GM21360 (cell line): ENCODE measurements around the gene JAM2.
"Not testable (repeated sequence)": the region's sequence is repeated elsewhere in the genome, so short reads cannot be mapped to it uniquely, and the experiment has no call there.

Experiments
- ATAC-seq: cut with Tn5 transposase; IDR thresholded peaks from one replicate; pipeline ENCODE4 v1.9.1; 2021; ENCODE audit warnings: mild to moderate bottlenecking, moderate library complexity; ENCODE audit not compliant: unreplicated experiment

The JAM2 gene

DNA sequence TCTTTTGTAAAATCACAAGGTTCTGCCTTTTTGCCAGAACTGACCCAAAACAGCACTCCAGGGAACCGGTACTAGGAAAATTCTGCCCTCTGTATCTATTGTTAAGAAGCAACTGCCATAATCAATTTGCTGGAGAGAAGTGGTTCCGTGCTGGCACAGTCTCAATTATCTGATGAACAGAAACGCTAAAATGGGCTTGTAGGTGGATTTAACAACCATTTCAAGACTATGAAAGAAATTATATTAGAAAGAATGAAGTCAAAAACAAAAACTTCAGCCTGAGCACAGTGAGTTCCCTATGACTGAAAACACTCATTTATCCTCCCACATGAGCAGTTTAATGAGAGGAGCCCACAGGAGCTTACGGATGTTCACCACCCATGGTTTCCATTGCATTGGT is 4.4 kb downstream of the JAM2 start:
- no peak for ATAC-seq

DNA sequence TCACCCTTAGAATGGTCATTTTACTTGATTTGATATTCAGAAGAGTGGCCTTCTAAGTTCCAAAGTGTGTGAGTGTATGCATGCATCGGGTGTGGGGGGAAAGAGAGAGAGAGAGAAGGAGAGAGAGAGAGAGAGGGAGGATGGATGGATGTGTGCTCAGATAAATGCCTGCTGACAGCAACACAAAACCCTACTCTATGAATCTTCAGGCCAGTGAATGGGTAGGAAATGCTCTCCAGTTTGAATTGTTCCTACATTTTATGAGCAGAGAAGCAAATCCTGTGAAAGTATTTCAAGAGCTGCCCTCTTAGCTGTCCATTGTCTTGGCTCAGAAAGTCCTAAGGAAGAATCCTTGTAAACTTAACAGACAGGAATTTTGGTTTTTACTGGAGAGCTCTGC is 7.4 kb downstream of the JAM2 start:
- no peak for ATAC-seq

GRCh38 chr21:25647647-25648046 is 8.6 kb downstream of the JAM2 start:
- no peak for ATAC-seq

GRCh38 chr21:25649146-25649545 is 10.1 kb downstream of the JAM2 start:
- no peak for ATAC-seq

GRCh38 chr21:25656412-25656811 is 17.4 kb downstream of the JAM2 start:
- no peak for ATAC-seq

GRCh38 chr21:25657140-25657539 is 18.1 kb downstream of the JAM2 start:
- no peak for ATAC-seq

- ATAC-seq, result no peak
These were observed 19.5 kb downstream of the JAM2 start for GRCh38 chr21:25658427-25659035.

DNA sequence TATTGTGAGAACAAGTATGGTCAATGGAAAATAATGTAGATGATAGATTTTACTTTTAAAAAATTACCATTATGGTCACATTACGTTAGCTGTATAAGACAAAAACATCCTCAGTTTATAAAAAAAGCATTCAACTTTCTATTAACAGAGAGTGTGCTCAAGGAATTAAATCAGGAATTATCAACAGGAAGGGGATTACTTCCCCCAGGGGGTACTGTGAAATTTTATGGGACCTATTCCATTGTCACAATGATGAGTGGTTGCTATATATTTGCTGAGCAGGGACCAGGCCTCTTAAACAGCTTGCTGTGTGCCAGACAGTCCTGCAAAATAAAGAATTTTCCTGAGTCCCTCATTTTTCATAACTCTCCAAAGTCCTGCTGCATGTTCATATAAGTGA is 21.2 kb downstream of the JAM2 start:
- ATAC-seq, result no peak

DNA sequence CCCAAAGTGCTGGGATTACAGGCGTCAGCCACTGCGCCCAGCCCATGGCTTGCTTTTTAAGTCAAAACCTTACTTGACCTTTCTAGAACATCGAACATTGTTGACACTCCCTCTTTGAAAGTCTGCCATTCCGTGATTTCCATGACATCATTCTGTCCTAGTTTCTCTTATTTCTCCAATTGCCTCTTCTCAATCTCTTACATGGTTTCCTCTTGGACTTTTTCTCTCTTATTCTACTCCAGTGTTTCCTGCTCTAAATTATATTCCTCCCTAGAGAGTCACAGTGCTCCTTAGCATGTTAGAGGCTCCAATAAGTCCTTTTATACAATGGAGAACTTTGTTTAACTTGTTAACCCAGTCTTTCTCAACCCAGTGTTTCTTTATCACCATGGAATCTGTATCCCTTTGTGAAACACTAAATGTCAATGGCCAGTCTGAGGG is 25.5 kb downstream of the JAM2 start:
- ATAC-seq, result no peak

DNA sequence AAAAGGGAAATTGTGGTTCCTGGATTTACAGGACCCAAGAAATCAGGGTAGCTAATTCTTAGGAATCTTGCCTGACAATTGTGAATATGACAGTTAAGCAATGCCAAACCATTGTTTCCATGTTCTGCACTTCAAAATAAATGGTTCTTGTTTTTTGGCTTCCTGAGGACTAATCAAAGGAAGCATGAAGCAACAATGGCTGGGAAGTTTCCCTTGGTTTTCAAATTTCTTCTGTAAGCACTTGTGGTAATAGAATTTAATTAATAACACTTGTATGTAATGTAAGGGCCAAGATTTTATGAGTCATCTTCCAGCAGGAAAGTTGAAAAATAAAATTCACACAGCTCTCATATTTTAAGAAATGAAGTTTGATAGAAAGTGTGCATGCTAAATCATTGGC is 31.7 kb downstream of the JAM2 start:
- ATAC-seq, result no peak

DNA sequence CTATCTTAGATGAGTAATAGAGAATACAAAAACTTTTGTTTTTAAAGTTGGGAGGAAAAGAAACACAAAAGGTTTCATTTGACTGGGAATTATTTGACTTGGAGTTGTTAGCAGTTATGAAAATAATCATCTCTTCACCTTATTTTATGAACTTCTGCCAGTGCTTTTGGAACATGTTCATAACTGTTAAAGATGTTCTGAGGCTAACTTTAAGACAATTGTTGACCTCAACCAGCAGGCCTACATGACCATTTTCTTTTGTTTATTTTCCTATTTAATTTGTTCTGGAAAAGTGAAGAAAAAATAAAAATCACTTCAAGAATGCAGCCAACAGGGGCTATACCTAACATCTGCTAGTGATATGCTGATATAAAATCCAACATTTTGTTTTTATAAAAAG is 37.4 kb downstream of the JAM2 start:
- ATAC-seq, result no peak

DNA sequence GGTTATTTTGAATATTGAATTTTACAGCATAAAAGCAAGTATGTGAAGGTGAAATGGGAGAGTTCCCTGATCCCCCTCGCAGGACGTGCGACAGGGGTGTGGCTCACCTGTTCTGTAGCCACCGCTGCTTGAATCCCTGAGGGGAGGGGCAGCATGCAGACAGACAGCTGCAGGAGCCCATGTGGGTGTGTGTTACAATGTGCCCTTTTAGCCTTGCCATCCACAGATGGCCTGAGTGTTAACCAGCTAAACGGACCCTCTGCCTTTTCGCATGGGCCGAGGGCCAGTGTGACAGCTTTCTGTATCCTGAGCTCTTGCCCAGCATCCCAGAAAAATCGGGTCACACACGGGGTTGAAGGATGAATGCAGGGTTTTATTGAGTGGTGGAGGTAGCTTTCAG is 43.3 kb downstream of the JAM2 start:
- ATAC-seq, result no peak

DNA sequence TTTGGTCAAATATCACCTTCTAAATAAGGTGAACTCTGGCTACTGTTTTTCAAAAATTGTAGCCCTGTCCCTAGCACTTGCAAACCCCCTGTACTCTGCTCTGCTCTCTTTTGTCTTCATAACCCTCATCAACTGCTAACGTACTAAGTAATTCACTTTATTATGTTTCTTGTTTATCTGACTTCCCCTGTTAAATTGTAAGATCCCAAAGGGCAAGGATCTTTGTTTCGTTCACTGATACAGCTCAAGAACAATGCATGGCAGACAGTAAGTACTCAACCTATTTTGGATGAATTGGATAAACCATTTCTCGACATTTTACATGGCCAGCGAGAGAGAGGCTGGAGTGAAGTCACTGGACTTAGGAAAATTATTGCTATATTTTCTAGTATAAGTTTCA is 48.7 kb downstream of the JAM2 start:
- ATAC-seq, result no peak

- ATAC-seq, result no peak
These were observed 49.5 kb downstream of the JAM2 start for GRCh38 chr21:25688275-25689155.

DNA sequence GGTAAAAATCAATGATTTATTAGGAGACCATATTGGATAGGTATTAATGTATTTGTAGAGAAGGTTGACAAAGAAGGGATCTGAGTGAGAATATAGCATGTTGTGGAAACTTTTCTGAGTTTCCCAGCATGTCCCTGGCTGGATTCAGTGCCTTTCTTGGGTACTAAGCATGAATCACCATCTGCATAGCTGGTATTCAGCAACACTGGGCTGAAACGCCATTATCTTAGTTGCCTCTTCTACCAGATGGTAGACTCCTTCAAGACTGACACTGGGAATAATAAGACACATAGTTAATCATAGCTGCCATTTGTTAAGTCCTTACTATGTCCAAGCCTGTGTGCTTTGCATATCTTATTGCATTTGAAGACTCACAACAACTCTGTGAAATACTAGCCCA is 50.2 kb downstream of the JAM2 start:
- no peak for ATAC-seq

DNA sequence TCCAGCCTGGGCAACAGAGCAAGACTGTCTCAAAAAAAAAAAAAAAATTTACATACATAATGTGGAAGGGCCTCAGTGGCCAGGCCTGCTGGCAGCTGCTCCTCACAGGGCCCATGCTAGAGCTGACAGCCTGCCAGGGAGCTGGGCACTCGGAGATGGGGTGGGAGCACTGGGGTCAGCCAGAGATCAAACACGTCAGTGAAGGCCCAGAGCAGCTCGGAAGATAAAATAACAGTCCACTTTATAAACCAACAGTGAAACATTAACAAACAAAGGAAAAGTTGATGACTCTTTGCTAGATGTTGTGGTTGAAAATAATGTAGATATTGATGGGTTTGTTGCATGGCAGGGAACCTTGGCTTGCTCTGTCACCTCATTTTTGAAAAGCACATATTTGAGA is 52.9 kb downstream of the JAM2 start:
- ATAC-seq, result no peak

DNA sequence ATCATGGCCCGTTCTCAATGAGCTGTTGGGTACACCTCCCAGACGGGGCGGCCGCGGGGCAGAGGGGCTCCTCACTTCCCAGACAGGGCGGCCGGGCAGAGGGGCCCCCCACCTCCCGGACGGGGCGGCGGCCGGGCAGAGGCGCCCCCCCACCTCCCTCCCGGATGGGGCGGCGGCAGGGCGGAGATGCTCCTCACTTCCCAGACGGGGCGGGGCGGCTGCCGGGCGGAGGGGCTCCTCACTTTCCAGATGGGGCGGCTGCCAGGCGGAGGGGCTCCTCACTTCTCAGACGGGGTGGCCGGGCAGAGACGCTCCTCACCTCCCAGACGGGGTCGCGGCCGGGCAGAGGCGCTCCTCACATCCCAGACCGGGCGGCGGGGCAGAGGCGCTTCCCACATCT is 56.4 kb downstream of the JAM2 start:
- not testable (repeated sequence) for ATAC-seq

- ATAC-seq, result no peak
These were observed 61.7 kb downstream of the JAM2 start for GRCh38 chr21:25700741-25701140.

DNA sequence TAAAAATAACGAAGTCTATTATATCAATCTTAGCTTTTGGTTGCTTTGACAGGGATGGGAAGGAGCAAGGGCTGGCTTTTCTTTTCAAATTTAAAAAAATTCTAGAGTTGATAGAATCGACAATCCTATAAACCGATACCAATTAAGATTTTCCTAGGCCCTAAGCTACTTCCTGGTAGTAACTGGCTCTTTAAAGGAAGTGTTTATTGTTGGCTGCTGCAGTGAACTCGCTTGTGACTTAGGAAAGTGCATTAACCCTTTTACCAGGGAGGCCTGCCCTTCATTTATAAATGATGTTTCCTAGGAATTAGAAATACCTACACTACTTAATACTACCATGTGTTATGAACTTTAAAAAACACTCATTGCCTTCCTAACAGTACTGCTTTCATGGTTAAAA is 62.5 kb downstream of the JAM2 start:
- ATAC-seq, result no peak

GRCh38 chr21:25708467-25709065 is 69.5 kb downstream of the JAM2 start:
- no peak for ATAC-seq

DNA sequence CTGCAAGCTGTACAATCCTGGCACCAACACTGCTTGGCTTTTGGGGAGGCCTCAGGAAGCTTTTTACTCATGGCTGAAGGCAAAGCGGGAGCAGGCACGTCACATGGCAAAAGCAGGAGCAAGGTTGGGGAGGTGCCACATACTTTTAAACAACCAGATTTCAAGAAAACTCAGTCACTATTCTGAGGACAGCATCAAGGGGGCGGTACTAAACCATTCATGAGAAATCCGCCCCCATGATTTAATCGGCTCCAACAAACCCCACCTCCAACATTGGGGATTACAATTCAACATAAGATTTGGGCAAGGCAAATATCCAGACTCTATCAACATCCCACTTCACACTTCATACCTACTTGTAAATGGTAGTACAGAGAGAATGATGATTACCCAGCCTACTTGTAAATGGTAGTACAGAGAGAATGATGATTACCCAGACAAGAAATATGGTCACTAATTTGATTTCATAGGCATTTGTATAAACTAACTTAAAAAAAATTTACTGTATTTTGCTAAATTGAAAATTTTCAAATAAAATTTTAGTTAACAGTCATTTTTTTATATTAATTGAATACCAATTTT is 70.7 kb downstream of the JAM2 start:
- no peak for ATAC-seq

DNA sequence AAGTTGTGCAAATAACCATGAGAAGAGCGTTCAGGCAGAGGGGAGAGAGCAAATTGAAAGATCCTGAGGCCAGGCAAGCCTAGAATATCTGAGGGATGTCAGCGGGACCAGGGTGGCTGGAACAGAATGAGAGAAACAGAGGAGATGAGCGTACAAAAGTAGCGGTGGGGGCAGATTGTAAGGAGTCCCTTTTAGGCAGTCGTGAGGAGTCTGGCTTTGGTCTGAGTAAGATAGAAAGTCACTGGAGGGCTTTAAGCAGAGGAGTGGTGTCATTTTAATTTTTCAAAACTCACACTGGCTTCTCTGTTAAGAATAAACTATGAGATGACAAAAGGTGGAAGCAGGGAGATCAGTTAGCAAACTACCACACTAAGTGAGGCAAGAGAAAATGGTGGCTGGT is 71.5 kb downstream of the JAM2 start:
- ATAC-seq, result no peak
